Breast epithelium (tissue), 3 donors: ENCODE data around the gene STON2.

Experiments
- CTCF ChIP-seq, 3 donors: fragments of 450-650 bp; IDR thresholded peaks; one replicate each; pipeline ENCODE4 v1.5.1; 2016 to 2017; ENCODE audit warnings: antibody characterized with exemption in 3 of 3, mild to moderate bottlenecking in 3 of 3, moderate library complexity in 3 of 3
- POLR2A ChIP-seq: fragments of 450-650 bp; IDR thresholded peaks from one replicate; pipeline ENCODE4 v1.6.1; 2016; ENCODE audit warnings: antibody characterized with exemption, mild to moderate bottlenecking, moderate library complexity

- TF ChIP-seq CTCF (IDR thresholded peaks at IDR 0.05) (no peak), POLR2A (no peak)
These were observed 80.2 kb downstream of the STON2 start for GRCh38 chr14:81319946-81320345.
